ENCODE results near the gene HBB.

The HBB gene

GRCh38 chr11:5246772-5247471, 20.1 kb upstream of the HBB start:
- peak; percentile 63 for DNase-seq

DNA sequence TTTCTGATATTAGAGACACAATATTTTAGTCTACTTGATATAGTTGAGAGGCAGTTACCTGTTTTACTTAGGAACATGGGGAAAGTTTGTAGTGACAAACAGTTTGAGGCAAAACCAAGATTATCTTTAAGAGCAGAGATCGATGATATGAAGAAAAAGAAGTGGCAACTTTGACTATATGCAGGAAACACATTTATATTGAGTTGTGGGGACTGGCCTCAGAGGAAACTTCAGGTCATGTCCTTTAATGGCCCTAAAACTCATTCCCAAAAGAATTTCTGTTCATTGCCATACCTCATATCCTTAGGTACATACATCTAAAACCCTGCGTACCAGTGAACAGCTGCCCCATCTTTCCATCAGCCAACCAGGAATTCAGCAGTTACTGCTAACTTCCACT, 18.3 kb upstream of the HBB start:
- DNase-seq, result no peak

DNA sequence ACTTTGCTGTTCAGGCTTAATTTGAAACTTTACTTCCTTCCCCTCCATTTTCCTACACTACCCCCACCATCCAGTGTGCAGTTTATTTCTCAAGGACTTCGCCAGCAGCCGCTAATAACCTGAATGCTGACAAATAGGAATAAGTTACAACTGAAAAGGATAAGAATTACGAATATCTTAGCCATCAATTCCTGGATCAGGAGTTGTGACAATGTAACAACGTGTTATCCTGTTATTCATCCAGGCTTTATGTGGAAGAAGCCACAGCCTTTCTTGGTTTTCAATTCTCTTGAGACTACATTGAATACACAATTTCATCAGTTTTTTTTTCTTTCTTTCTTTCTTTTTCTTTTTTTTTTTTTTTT, 16.9 kb upstream of the HBB start:
- no peak for DNase-seq

DNA sequence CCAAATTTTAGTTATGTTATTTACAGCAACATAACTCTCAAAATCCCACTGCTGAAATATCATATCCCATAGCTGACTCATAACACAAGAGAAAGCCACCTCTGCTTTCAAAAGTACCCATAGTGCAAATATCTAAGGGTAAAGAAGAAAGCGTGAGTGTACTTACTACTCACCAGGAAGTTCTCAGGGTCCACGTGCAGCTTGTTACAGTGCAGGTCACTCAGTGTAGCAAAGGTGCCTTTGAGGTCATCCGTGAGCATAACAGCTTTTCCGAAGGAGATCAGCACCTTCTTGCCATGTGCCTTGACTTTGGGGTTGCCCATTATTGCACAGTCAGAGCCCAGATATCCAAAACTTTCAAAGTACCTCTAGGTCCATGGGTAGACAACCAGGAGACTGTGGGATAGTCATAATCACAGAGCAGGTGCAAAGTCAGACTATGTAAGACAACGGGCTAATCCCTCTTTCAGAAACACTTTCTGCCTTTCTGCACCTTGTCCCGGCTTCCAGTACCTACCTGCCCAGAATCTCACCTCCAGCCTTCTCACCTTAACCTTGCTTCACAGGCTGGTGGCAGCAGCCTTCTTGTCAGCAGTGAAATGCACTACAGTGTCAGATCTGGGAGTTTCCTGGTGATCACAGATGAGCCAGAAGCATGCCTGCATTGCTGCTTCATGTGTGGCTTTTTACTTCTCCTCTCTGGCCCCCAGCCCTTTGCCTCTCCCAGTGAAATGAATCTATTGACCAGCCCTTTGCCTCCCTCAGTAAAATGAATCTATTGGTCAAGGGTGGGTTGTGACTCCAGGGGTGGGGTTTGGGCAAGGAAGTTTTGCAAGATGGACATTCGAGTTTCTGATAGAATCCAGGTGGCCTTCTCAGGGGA, 16.3 kb upstream of the HBB start:
- peak; percentile 69 for DNase-seq

GRCh38 chr11:5242208-5242607, 15.3 kb upstream of the HBB start:
- peak; percentile 57 for DNase-seq

- no peak for DNase-seq
Measured at GRCh38 chr11:5241458-5241857, 14.6 kb upstream of the HBB start.

DNA sequence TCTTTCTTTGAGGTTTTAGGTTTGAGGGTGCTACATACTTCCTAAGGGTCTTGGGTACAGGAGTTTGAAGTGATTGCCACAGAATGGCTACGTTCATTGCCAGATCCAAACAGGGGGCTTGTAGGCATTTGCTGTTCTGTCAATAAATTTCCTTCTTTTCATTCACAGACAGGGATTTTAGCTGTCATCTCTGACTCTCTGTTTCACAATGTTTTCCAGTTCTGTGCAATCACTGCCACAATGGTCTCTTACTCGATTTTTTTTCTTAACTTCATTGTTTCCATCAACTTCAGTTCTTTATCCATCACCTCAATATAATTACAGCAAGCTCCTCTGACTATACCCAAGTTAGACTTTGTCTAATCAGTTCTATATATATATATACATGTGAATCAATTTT, 13.6 kb upstream of the HBB start:
- DNase-seq, result no peak

DNA sequence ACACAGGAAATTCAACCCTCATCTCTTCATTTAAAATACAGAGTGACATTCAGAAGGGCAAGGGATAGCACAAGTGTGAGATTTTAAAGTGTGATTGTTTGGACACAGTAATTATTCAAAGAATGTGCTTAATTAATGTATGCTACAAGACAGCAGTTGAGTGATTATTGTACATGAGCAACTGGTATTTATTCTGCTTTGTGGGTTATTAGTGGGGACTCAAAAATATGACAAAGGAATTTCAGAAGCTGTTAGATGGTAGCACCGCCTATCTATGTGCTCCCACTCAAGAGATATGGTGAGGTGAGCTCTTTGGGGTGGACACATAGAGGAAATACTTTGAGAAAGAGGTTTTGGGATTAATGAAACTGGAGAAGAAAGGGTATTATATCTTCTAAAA, 13.2 kb upstream of the HBB start:
- no peak for DNase-seq

DNA sequence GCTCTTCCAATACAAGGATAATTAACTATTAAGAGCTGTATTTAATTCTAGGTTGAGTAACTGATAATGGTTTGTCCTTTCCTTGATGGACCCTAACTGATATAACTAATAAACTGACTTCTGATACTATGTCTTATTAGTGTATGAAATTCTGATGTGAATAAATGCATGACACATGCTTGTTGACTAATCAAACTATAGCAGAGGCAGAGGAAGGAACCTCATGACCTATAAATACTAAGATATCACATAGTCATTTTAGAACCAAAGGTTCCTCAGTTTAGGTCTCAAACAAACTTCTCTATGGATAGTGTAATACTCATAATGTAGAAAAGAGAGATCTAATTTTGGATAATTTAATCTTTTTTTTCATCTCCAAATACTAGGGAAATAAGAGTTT, 12.2 kb upstream of the HBB start:
- peak; percentile 21 for DNase-seq

DNA sequence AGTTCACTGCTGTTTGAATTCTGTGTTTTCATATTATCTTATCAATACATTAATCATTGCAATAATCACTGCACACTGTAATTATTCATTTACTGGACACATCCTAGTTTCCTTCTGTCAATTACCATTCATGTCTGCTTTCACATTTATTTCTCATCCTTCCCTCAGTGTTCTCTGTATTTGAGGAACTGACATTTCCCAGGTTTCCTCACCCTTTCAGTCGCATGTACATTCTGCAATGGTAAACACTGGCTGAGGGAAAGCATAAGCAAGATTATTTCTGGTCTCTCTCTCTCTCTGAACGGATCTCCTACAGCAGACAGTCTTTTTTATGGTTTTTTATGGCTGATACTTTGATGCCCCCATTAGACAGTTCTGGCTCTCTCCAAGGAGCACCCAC, 11.6 kb upstream of the HBB start:
- peak; percentile 6 for DNase-seq

- DNase-seq, result peak; percentile 2
Measured at GRCh38 chr11:5237420-5237819, 10.5 kb upstream of the HBB start.

GRCh38 chr11:5235364-5236095, 8.7 kb upstream of the HBB start:
- DNase-seq, result no peak

GRCh38 chr11:5234381-5234834, 7.5 kb upstream of the HBB start, which contains the start of gene HBD:
HBD (minus strand) TSS chr11:5234483; CDS start chr11:5234433, 50 bp downstream.
- DNase-seq, result peak; percentile 95

DNA sequence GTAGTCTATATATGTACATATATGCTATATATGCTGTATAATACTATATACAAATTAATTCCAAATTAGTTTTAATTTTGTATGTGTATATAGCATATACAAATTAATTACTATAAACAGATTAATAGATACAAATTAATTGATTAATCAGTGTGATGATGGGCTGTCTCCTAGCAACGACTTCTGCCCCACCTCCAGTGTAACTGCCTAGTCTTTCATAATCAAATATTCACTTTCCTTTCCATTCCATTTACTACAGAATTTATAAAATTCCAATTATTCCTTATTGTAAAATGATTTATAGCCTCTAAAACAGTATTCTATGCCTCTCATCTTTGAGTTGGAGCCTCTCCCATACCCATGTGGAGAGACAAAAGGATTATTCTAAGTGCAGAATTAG, 6.4 kb upstream of the HBB start:
- peak; percentile 37 for DNase-seq

DNA sequence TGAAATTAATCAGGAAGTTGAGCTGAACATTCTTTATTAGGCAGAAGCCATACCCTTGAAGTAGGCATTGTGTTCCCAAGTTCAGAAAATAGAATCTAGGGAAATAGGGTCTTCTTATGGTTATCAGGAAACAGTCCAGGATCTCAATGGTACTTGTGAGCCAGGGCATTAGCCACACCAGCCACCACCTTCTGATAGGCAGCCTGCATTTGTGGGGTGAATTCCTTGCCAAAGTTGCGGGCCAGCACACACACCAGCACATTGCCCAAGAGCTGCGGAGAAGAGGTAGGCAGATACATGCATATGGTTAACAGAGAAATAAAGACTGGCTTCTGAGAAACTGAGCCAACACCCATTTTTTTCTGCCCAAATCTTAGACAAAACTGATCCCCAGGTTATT, 6.0 kb upstream of the HBB start:
- peak; percentile 80 for DNase-seq

GRCh38 chr11:5232176-5232575, 5.3 kb upstream of the HBB start:
- peak; percentile 44 for DNase-seq

- DNase-seq, result peak; percentile 56
Measured at GRCh38 chr11:5231111-5231510, 4.2 kb upstream of the HBB start.

DNA sequence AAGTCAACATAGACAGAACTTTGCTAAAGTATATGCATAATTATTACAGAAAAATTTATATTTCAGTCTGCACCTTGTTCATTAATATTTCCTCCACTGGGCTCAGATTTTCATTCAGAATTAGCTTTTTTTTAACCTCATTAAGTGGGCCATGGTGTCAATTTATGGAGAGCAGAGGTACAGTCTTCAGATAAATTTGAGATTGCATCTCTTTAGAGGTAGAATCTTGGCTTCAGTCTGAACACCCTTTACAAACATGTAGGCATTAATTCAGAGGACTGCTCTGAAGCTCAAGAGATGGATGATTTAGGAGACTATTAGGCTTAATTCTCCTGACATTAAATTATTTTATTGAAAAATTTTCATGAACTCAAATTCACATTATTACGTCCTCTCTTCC, 3.4 kb upstream of the HBB start:
- no peak for DNase-seq

- DNase-seq, result peak; percentile 33
Measured at GRCh38 chr11:5229796-5230195, 2.9 kb upstream of the HBB start.

GRCh38 chr11:5229356-5229755, 2.5 kb upstream of the HBB start:
- no peak for DNase-seq

- no peak for DNase-seq
Measured at GRCh38 chr11:5228124-5228523, 1.3 kb upstream of the HBB start.

DNA sequence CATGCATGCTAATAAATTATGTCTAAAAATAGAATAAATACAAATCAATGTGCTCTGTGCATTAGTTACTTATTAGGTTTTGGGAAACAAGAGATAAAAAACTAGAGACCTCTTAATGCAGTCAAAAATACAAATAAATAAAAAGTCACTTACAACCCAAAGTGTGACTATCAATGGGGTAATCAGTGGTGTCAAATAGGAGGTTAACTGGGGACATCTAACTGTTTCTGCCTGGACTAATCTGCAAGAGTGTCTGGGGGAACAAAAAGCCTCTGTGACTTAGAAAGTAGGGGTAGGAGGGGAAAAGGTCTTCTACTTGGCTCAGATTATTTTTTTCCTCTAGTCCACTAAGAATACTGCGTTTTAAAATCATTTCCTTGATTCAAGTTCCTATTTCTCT, 810 bp upstream of the HBB start:
- DNase-seq, result peak; percentile 77

DNA sequence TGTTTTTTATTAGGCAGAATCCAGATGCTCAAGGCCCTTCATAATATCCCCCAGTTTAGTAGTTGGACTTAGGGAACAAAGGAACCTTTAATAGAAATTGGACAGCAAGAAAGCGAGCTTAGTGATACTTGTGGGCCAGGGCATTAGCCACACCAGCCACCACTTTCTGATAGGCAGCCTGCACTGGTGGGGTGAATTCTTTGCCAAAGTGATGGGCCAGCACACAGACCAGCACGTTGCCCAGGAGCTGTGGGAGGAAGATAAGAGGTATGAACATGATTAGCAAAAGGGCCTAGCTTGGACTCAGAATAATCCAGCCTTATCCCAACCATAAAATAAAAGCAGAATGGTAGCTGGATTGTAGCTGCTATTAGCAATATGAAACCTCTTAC, 1.4 kb downstream of the HBB start:
- DNase-seq, result peak; percentile 91

Measured in hematopoietic multipotent progenitor cell treated with erythropoietin and hydrocortisone succinate and interleukin-3 and kit ligand, for 8 days (in vitro differentiated cells).